DOHH2 (cell line): Measurements from ENCODE around the gene PSPN.

Source experiments
- EZH2phosphoT487 ChIP-seq: fragments of 200-600 bp; sonication (generic); IDR thresholded peaks from 2 replicates; pipeline ENCODE4 v1.6.1; 2017; ENCODE audit warnings: borderline replicate concordance, mild to moderate bottlenecking, antibody characterized with exemption, low read length, moderate library complexity, mixed read lengths
- TF ChIP-seq, protein P1 (sequence below): fragments of 200-600 bp; sonication (generic); IDR thresholded peaks from one replicate; pipeline ENCODE4 v1.5.1; 2014; ENCODE audit warnings: antibody characterized with exemption, mild to moderate bottlenecking, low read depth, low read length; ENCODE audit not compliant: poor library complexity, severe bottlenecking

DNA sequence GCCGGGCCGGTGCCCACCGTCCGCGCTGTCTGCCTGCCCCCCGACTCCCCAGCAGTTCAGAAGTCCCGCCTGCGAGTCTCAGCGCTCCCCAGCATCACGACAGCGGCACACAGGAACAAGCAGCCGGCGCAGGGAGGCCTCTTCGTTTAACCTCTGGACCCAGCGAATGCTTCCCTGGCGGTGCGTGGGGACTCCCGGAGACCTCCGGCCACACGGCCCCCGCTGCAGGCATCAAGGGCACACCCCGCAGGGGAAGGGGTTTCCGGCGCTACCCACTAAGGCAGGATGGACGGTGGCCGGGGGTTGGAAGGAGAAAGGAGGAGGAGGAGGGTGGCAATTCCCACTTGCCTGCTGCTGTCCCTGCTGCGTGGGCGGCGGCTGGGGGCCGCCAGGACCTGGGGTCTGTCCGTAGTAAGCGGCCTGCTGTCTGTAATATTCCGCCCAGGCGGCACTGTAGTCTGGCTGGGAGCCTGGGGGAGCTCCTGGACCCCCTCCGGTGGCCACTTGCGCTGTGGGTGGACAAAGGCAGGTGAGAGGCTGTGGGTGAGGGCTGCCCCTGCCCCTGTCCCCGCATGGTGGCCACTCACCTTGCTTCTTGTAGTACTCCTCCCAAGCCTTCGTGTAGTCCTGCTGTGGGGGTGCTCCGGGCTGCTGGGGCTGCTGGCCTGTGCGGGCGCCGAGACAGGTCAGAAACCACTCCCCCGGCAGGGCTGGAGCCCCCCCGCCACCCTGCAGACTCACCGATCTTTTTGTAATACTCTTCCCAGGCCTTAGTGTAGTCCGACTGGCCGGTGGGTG lies 39.3 kb upstream of the PSPN start:
- TF ChIP-seq, protein P1, sequence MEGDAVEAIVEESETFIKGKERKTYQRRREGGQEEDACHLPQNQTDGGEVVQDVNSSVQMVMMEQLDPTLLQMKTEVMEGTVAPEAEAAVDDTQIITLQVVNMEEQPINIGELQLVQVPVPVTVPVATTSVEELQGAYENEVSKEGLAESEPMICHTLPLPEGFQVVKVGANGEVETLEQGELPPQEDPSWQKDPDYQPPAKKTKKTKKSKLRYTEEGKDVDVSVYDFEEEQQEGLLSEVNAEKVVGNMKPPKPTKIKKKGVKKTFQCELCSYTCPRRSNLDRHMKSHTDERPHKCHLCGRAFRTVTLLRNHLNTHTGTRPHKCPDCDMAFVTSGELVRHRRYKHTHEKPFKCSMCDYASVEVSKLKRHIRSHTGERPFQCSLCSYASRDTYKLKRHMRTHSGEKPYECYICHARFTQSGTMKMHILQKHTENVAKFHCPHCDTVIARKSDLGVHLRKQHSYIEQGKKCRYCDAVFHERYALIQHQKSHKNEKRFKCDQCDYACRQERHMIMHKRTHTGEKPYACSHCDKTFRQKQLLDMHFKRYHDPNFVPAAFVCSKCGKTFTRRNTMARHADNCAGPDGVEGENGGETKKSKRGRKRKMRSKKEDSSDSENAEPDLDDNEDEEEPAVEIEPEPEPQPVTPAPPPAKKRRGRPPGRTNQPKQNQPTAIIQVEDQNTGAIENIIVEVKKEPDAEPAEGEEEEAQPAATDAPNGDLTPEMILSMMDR, result no peak
- TF ChIP-seq EZH2phosphoT487, result no peak
